Measurements from ENCODE around the gene TBC1D5.
"Not testable (repeated sequence)": the region's sequence is repeated elsewhere in the genome, so short reads cannot be mapped to it uniquely, and the experiment has no call there.

Gene TBC1D5

GRCh38 chr3:17714473-17714872 lies 28.0 kb downstream of the TBC1D5 start:
- DNase-seq (ENCODE audit: low read depth in 2 of 2), result no peak

GRCh38 chr3:17709236-17709810 lies 33.1 kb downstream of the TBC1D5 start:
- no peak for DNase-seq (ENCODE audit: low read depth in 2 of 2)

GRCh38 chr3:17707813-17708543 lies 34.5 kb downstream of the TBC1D5 start:
- no peak for DNase-seq (ENCODE audit: low read depth in 2 of 2)

GRCh38 chr3:17705991-17706390 lies 36.4 kb downstream of the TBC1D5 start:
- not testable (repeated sequence) for DNase-seq (ENCODE audit: low read depth in 2 of 2)

GRCh38 chr3:17699815-17700214 lies 42.6 kb downstream of the TBC1D5 start:
- DNase-seq (ENCODE audit: low read depth in 2 of 2), result not testable (repeated sequence)

GRCh38 chr3:17695665-17696064 lies 46.8 kb downstream of the TBC1D5 start:
- not testable (repeated sequence) for DNase-seq (ENCODE audit: low read depth in 2 of 2)

GRCh38 chr3:17693670-17693999 lies 48.8 kb downstream of the TBC1D5 start:
- not testable (repeated sequence) for DNase-seq (ENCODE audit: low read depth in 2 of 2)

GRCh38 chr3:17692846-17693669 lies 49.4 kb downstream of the TBC1D5 start:
- DNase-seq (ENCODE audit: low read depth in 2 of 2), result peak in 1 of 2 experiments; percentile 24

GRCh38 chr3:17687566-17687965 lies 54.9 kb downstream of the TBC1D5 start:
- DNase-seq (ENCODE audit: low read depth in 2 of 2), result no peak

- no peak for DNase-seq (ENCODE audit: low read depth in 2 of 2)
These were observed 55.8 kb downstream of the TBC1D5 start for GRCh38 chr3:17686613-17687012.

- no peak for DNase-seq (ENCODE audit: low read depth in 2 of 2)
These were observed 58.8 kb downstream of the TBC1D5 start for GRCh38 chr3:17683542-17684207.

- no peak for DNase-seq (ENCODE audit: low read depth in 2 of 2)
These were observed 61.9 kb downstream of the TBC1D5 start for GRCh38 chr3:17680530-17680929.

- no peak for DNase-seq (ENCODE audit: low read depth in 2 of 2)
These were observed 64.2 kb downstream of the TBC1D5 start for GRCh38 chr3:17678116-17678741.

GRCh38 chr3:17674082-17674686 lies 68.2 kb downstream of the TBC1D5 start:
- DNase-seq (ENCODE audit: low read depth in 2 of 2), result no peak

GRCh38 chr3:17672506-17672905 lies 69.9 kb downstream of the TBC1D5 start:
- DNase-seq (ENCODE audit: low read depth in 2 of 2), result no peak

- no peak for DNase-seq (ENCODE audit: low read depth in 2 of 2)
These were observed 71.7 kb downstream of the TBC1D5 start for GRCh38 chr3:17670749-17671148.

GRCh38 chr3:17664923-17665322 lies 77.5 kb downstream of the TBC1D5 start:
- DNase-seq (ENCODE audit: low read depth in 2 of 2), result no peak

- DNase-seq (ENCODE audit: low read depth in 2 of 2), result no peak
These were observed 86.2 kb downstream of the TBC1D5 start for GRCh38 chr3:17656264-17656663.

GRCh38 chr3:17655743-17656142 lies 86.7 kb downstream of the TBC1D5 start:
- no peak for DNase-seq (ENCODE audit: low read depth in 2 of 2)

- DNase-seq (ENCODE audit: low read depth in 2 of 2), result not testable (repeated sequence)
These were observed 92.7 kb downstream of the TBC1D5 start for GRCh38 chr3:17649748-17650147.

GRCh38 chr3:17648630-17649355 lies 93.6 kb downstream of the TBC1D5 start:
- DNase-seq (ENCODE audit: low read depth in 2 of 2), result not testable (repeated sequence)
